Stimulated activated CD8-positive, alpha-beta memory T cell treated with anti-CD3 and anti-CD28 coated beads, Interleukin-15, amount 100 ng/mL, for 4 hours (primary cell): ENCODE results near the gene COX10.
"Not testable (repeated sequence)": the region's sequence is repeated elsewhere in the genome, so short reads cannot be mapped to it uniquely, and the experiment has no call there.

ENCODE experiments used
- DNase-seq, 2 donors: peaks; one replicate each; pipeline ENCODE4 v3.0.0-alpha.2; 2020; ENCODE audit warnings: low read depth in 2 of 2

COX10 gene

DNA sequence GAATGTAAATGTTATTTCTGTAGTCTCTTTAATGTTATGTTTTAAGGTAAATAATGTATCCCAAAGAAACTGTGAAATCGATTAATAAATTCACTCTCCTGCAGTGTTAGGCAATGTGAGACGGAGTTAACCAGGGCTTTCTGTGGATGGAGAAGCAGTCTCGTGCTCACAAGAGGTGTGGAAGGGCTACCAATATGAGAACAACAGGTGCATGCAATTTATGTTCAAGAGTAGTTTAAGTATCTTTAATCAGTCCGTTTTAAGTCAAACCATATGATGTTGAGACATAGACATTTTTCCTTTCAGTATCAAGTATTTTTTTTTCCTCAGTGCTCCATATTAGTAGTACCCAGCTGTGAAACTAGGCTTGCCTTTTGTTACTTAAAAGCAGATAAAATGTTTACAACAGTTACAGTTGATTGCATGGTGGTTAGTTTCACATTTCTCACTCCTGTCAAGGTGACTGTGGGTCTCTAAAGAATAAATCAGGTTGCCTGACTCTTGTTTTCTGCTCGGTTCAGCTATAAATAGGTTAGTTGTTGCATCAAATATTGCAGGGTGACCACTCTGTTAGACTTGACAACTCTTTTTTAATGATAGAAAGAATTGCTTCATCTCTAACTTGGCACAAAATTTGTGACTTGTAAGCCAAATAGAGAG, 54.4 kb downstream of the COX10 start:
- no peak for DNase-seq

GRCh38 chr17:14124854-14125253, 55.5 kb downstream of the COX10 start:
- no peak for DNase-seq

- no peak for DNase-seq
Measured at GRCh38 chr17:14125518-14126137, 56.3 kb downstream of the COX10 start.

DNA sequence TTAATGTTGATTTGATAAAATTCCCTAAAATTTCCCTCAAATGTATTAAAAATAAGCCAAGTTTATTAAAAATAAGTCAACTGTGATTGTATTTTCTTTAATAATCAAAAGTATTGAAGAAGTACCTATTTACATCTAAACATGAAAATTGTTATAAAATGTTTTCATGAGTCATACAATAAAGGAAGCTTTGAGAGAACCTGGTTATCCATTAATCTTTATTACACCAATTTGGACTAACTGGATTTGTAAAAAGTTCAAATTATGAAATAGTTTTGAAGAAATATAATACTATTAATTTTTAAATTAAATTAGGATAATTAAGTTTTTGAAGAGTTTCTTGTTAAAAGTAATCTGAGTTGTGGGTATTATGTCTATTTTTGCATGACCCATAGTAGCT, 63.8 kb downstream of the COX10 start:
- DNase-seq = no peak

GRCh38 chr17:14134456-14134855, 65.2 kb downstream of the COX10 start:
- no peak for DNase-seq

DNA sequence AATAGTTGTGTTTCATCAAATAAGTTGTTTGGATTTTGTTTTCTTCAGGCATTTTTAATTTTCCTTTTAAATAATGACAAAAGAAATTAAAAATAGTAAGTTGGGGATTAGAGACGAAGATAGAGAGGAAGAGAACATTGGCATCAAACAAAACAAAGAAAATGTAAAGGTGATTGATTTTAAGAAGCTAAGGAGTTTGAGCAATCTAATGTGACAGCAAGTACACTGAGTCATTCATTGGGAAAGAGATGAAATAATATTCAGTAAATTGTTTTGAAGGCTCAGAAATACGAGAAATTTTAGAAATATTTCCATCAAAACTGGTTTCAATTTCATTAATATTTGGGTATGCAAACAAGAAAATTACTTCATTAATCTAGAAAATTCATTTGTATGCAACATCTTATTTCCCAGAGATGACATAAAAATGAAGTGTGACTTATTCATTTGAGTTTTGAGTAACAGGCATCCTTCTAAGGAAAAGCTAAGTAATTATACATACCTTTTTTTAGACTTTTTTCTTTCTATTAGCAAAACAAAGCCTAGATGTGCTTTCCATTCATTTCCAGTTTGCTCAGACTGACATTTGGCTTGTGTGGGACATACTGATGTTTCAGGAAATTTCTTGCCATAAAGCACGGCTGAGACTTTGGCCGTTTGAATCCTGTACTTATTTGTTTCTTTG, 66.7 kb downstream of the COX10 start:
- no peak for DNase-seq

GRCh38 chr17:14138649-14139048, 69.3 kb downstream of the COX10 start:
- DNase-seq = no peak

- no peak for DNase-seq
Measured at GRCh38 chr17:14143688-14144087, 74.4 kb downstream of the COX10 start.

GRCh38 chr17:14144508-14144907, 75.2 kb downstream of the COX10 start:
- DNase-seq = no peak

DNA sequence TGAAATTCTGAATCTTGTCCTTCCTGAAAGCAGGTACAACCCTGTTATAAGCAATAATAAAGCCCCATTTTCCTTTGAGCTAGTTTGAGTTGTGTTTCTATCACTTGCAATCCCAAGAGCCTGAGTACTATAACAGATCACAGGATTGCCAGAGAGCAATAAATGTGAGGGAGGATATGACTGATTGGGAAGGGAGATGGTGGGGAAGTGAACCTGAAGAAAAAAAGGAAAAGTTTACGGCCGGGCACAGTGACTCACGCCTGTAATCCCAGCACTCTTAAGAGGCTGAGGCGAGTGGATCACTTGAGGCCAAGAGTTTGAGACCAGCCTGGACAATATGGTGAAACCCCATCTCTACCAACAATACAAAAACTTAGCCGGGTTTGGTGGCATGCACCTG, 80.4 kb downstream of the COX10 start:
- no peak for DNase-seq

- no peak for DNase-seq
Measured at GRCh38 chr17:14150619-14151018, 81.3 kb downstream of the COX10 start.

DNA sequence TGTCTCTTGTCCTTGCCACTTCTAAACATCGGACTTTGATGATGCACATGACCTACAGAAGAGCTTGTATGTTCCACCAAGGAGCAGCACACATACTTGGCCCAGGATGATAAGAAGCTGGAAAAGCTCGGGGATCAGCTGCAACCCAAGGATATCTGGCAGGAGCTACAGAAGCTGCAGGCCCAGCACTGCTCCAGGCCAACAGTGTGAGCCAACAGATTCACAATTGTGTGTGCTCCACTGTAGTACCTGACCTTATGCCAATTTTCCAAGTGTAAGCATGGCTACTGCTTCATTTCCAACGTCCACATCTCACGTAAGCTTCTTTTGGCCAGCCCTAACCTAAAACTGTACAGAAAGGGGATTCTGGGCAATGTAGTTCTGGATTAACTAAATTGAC, 83.4 kb downstream of the COX10 start:
- DNase-seq = no peak

DNA sequence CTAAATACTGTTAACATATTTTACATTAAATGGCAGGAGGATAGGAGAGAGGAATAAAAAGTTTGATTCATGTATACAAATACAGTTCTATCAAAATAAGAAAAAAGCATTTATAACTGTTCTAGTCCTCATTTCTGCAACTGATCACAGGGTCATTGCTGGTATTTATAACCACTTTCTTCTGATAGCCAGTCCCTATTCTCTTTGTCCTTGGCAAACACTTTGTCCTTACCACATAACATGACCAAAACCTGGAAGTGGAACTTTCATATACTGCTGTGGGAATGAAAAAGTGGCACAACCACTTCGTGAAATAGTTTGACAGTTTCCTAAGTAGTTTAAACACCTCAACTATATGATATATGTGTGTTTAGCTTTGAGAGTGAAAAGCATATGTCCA, 84.1 kb downstream of the COX10 start:
- DNase-seq = no peak

DNA sequence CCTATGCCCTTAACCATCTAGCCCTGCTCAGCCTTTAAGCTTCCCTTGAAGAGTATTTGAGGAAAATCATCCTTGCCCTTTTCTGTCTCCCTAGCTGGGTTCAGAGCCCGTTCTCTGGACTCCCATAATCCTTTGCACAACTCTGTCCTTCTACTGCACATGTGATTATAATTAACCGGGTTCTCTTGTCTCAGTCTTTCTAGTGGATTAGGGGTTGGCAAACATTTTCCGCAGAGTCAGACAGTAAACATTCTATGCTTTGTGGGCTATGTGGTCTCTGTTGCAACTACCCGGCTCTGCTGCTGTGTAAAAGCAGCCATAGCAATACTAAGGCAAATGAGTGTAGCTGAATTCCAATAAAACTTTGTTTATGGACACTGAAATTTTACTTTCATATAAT, 87.4 kb downstream of the COX10 start:
- no peak for DNase-seq

DNA sequence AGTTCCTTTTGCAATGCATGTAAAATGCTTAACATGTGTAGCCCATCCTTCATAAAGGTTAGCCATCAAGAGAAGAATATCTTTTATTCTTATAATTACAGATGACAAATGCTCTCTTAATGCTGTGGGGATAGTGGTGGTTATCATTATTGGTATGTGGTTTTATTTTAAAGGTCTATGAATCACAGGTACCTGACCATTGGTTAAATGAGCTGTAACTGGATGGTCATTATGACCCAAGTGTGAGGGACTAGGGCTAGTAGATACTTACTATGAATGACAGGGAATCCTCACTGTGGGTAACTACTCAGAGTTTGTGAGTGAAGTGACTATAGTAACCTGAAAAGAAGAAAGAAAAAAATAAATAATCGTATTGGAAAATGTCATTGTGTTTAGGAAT, 88.5 kb downstream of the COX10 start:
- no peak for DNase-seq

DNA sequence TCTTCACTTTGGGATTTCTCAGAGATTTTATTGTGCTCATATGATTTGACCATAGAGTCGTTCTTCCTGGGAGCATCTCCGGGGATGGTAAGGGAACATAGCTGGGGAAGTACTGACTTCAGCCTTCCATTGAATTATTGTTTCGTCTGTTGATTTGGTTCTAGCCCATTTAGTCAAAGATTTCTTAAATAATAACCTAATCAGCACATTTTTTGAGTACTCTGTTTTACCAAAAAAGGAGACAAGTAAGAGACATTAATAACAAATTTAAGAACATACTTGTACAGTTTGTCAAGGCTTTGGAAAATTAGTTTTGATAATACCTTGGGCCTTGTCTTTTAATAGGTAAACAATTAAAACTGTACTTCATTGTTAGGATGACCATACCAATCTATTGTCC, 89.4 kb downstream of the COX10 start:
- no peak for DNase-seq

DNA sequence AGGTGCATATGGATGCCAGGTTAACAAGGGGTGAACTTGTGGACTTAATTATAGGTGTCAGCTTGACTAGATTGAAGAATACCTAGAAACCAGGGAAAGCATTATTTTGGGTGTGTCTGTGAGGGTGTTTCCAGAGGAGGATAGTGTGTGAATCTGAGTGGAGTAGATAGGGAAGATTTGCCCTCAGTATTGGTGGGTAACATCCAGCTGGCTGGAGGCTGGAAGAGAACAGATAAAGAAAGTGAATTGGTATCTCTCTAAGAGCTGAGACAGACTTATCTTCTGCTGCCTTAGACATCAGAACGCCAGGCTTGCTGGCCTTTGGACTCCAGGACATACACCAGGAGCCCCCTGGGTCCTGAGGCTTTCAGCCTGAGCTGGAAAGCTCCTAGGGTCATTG, 92.1 kb downstream of the COX10 start:
- no peak for DNase-seq

- DNase-seq = no peak
Measured at GRCh38 chr17:14165616-14166015, 96.3 kb downstream of the COX10 start.

DNA sequence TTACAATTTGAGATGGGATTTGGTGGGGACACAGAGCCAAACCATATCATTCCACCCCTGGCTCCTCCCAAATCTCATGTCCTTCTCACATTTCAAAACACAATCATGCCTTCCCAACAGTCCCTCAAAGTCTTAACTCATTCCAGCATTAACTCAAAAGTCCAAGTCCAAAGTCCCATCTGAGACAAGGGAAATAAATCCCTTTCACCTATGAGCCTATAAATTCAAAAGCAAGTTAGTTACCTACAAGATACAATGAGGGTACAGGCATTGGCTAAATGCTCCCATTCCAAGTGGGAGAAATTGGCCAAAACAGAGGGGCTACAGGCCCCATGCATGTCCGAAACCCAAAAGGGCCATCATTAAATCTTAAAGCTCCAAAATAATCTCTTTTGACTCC, 98.5 kb downstream of the COX10 start:
- not testable (repeated sequence) for DNase-seq

- no peak for DNase-seq
Measured at GRCh38 chr17:14168582-14168981, 99.3 kb downstream of the COX10 start.

- DNase-seq = no peak
Measured at GRCh38 chr17:14169287-14169686, 100.0 kb downstream of the COX10 start.

GRCh38 chr17:14169901-14170300, 100.6 kb downstream of the COX10 start:
- no peak for DNase-seq

DNA sequence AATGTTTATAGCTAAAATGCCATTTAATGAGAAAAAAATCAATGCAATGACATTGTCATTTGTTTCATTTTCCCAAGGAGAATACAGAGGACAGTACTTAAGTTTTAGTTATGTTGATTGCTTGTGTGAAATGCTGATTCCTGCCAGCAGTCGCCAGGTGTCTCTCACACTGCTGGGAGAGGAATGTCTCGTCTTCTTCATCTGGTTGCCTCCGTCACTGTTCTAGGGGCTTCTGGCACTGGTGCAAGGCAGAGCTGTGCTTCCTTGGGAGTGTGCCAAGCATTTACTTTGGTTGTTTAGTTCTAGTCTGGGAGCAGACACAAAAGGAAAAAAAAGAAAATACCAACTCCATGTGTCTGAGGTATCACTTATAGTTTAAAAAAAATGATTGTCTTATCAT, 107.7 kb downstream of the COX10 start:
- DNase-seq = not testable (repeated sequence)
